Measurements from ENCODE around the gene ARHGAP28.

Gene ARHGAP28

DNA sequence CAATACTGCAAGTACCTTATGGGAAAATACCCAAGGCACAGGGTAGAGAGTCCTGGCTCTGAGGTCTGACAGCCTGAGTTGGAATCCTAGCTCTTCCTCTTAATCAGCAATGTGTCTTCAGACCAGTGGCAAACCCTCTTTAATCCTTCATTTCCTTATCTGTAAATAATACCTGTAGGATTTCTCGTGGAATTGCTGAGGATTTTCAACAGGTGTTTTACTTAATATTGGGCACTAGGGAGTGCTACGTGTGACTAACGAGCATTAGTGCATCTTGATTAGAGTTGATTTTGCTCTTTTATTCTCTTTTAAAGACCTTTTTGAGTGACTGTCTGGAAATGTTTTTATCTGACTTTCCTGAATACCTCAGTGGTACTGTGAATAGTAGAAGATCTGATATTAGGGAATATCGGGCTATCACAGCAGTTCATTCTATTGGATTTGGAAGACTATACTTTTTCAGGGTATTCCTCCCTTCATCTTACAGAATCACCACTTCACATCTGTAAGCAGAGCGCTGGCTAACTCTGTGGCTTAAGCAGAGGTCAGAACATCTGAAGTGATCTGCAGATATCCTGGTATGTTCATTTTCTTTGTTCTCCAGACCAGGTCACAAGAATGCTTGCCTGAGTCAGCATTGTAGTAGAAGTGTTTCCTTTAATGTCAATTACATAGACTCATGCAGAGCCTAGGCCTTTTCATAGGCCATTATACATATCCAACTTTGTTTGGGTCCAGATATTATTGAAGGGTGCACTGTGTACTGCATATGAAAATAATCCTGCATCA is 49.1 kb downstream of the ARHGAP28 start:
- FAIRE-seq (no peak), DNase-seq (ENCODE audit: insufficient read length) (no peak)
- TF ChIP-seq POLR2AphosphoS5 (IDR thresholded peaks at IDR 0.05; ENCODE audit: low read depth, low read length) (no peak), POLR2A (IDR thresholded peaks at IDR 0.05; ENCODE audit: low read depth, low read length) (no peak), TAF1 (IDR thresholded peaks at IDR 0.05; ENCODE audit: borderline replicate concordance, low read depth, low read length) (no peak)

DNA sequence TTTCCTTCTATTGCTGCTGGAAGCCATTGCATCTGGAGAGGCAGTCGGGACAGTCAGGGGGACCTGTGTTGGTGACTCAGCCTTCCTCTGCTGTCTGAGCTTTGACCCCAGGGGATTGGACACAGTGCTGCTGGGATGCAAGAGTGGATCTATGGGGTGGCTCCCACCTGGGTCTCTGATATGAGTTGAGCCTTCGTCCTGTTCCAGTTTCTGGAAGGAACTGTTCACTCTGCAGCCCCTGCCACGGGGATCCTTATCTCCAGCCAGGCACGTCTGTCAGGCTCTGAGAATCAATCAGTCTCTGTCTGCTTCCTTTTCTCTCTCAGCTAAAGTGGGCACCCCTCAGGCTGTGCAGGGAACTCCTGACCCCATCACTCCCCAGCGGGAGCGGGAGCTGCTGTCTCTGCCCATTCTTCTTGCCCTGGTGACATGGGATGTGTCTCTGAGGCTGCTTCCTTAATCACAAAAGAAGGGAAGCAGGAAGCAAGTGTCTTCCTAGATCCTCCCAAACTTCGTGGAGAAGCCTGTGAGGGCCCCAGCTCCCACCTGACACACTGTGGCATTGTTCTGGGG is 51.7 kb downstream of the ARHGAP28 start:
- TF ChIP-seq TAF1 (IDR thresholded peaks at IDR 0.05; ENCODE audit: borderline replicate concordance, low read depth, low read length) = no peak
- no peak for TF ChIP-seq POLR2A (IDR thresholded peaks at IDR 0.05; ENCODE audit: low read depth, low read length)
- FAIRE-seq (no peak), DNase-seq (ENCODE audit: insufficient read length) (no peak)

GRCh38 chr18:6781796-6782195 is 52.3 kb downstream of the ARHGAP28 start:
- DNase-seq (ENCODE audit: insufficient read length) = no peak
- TF ChIP-seq TAF1 (IDR thresholded peaks at IDR 0.05; ENCODE audit: borderline replicate concordance, low read depth, low read length) (no peak), POLR2A (IDR thresholded peaks at IDR 0.05; ENCODE audit: low read depth, low read length) (no peak), POLR2AphosphoS5 (IDR thresholded peaks at IDR 0.05; ENCODE audit: low read depth, low read length) (no peak)
- no peak for FAIRE-seq

- no peak for DNase-seq (ENCODE audit: insufficient read length)
- no peak for FAIRE-seq
These were observed 53.3 kb downstream of the ARHGAP28 start for GRCh38 chr18:6782861-6783260.

DNA sequence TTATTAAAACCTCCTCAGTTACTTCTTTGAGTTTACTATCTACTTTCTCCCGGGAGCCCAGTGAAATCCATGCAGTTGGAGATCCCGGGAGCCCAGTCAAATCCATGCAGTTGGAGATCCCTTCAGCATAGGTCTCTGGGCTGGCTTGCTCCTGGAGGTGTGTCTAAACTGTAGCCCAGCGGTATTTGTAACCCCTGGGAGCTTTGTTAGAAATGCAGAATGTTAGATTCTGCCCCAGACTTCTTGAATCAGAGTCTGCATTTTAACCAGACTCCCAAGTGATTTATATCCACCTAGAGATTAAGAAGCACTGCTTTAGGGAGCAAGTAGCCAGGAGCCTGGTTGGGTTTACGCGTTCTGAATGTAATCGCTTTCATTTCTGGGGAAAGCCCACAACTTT is 54.5 kb downstream of the ARHGAP28 start:
- no peak for TF ChIP-seq POLR2A (IDR thresholded peaks at IDR 0.05; ENCODE audit: low read depth, low read length)
- no peak for TF ChIP-seq TAF1 (IDR thresholded peaks at IDR 0.05; ENCODE audit: borderline replicate concordance, low read depth, low read length)
- no peak for TF ChIP-seq POLR2AphosphoS5 (IDR thresholded peaks at IDR 0.05; ENCODE audit: low read depth, low read length)
- DNase-seq (ENCODE audit: insufficient read length) (no peak), FAIRE-seq (no peak)

More at GRCh38 chr18:6782861-6783260, 53.3 kb downstream of the ARHGAP28 start:
- no peak for TF ChIP-seq TAF1 (IDR thresholded peaks at IDR 0.05; ENCODE audit: borderline replicate concordance, low read depth, low read length)
- no peak for TF ChIP-seq POLR2AphosphoS5 (IDR thresholded peaks at IDR 0.05; ENCODE audit: low read depth, low read length)
- no peak for TF ChIP-seq POLR2A (IDR thresholded peaks at IDR 0.05; ENCODE audit: low read depth, low read length)

DNA sequence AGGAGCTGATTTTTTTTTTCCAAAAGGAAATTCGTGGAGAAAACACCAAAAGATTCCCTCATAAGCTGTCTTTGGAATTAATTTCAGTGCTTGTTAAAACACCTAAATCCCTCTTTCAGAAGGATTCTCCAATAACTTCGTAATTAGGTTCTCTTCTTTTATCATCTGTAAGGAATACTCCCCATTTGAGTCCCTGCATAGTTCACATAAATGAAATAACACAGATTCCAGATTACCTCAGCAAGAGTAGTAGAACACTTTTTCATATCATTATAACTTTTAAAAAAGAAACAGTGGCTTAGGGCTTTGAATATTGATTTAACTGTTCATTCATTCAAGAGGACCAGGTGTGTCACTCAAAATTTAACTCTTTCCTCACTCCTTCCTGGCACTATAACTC is 55.5 kb downstream of the ARHGAP28 start:
- no peak for FAIRE-seq
- TF ChIP-seq POLR2AphosphoS5 (IDR thresholded peaks at IDR 0.05; ENCODE audit: low read depth, low read length) (no peak), POLR2A (IDR thresholded peaks at IDR 0.05; ENCODE audit: low read depth, low read length) (no peak), TAF1 (IDR thresholded peaks at IDR 0.05; ENCODE audit: borderline replicate concordance, low read depth, low read length) (no peak)
- no peak for DNase-seq (ENCODE audit: insufficient read length)

DNA sequence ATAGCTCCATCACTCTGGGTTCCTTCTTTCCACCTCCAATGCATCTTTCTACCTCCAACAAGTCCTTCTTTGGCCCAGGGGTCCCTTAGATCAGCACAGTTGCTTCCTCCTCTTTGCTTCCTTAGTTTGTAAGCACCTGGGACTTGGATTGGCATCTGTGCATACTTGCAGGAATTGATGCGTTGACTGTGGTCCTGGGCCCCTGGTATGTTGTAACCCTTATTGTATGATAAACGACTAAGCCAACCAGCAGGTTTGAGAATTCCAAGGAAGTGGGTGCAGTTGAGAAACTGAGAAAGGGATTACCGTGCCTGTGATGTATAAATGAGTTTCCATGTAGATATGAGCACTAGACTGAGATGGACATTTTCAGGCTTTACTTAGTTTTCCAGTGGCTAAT is 55.9 kb downstream of the ARHGAP28 start:
- TF ChIP-seq POLR2AphosphoS5 (IDR thresholded peaks at IDR 0.05; ENCODE audit: low read depth, low read length) (no peak), POLR2A (IDR thresholded peaks at IDR 0.05; ENCODE audit: low read depth, low read length) (no peak), TAF1 (IDR thresholded peaks at IDR 0.05; ENCODE audit: borderline replicate concordance, low read depth, low read length) (no peak)
- no peak for DNase-seq (ENCODE audit: insufficient read length)
- FAIRE-seq = no peak

DNA sequence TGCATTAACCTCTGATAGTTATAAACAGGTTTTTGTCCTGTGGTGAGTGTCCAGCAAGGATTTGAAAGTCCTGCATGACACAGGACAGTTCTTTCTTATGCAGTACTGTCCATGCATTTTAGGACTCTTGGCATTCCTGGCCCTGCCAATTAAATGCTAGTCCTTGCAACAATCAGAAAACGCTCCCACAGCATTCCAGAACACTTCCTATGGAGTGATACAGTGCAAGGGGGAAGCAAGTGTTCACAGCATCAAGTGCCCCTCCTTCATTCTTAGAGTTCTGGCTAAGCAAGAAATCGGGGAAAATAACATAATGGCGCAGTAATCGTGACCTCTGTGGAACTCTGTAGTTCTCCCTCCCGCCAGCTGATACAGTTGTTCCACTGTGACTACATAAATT is 62.9 kb downstream of the ARHGAP28 start:
- no peak for TF ChIP-seq TAF1 (IDR thresholded peaks at IDR 0.05; ENCODE audit: borderline replicate concordance, low read depth, low read length)
- TF ChIP-seq POLR2AphosphoS5 (IDR thresholded peaks at IDR 0.05; ENCODE audit: low read depth, low read length) = no peak
- no peak for TF ChIP-seq POLR2A (IDR thresholded peaks at IDR 0.05; ENCODE audit: low read depth, low read length)
- no peak for FAIRE-seq
- DNase-seq (ENCODE audit: insufficient read length) = no peak

DNA sequence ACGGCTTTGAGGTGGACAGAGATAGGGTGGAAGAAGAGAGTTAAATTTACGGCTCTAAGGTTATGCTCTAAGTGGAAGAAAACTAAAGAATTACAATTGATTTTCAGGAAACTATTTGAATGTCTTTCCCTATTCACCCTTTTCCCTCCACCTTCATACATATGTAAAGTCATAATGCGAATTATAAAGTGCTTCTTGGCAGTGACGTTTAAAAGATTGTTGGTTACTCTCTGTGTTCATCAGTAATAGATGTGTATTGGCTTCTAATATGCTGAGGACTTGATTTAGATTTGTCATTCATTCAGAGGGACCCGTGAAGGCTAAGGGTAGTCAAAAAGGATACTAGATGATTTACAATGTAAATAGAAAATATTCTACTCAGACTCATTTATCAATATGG is 63.9 kb downstream of the ARHGAP28 start:
- FAIRE-seq (no peak), DNase-seq (ENCODE audit: insufficient read length) (no peak)
- TF ChIP-seq POLR2AphosphoS5 (IDR thresholded peaks at IDR 0.05; ENCODE audit: low read depth, low read length) = no peak
- no peak for TF ChIP-seq TAF1 (IDR thresholded peaks at IDR 0.05; ENCODE audit: borderline replicate concordance, low read depth, low read length)
- no peak for TF ChIP-seq POLR2A (IDR thresholded peaks at IDR 0.05; ENCODE audit: low read depth, low read length)

DNA sequence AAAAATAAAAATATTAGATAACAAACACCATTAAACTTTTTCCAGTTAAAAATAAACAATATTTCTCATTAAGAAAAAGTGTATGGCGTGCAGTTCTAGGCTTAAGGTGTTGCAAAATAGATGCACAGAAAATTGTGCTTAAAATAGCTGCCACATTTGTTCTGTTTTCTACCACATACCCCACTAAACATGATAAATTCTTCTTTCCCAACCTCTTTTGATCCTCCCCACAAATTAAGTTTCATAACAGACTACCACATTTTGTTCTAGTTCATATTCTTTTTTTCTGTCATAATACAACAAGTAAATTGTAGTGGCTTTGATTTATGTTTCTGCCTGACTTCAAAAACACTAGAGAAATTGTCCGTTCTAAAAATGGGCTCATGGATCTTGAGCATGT is 64.5 kb downstream of the ARHGAP28 start:
- FAIRE-seq = no peak
- no peak for DNase-seq (ENCODE audit: insufficient read length)
- no peak for TF ChIP-seq TAF1 (IDR thresholded peaks at IDR 0.05; ENCODE audit: borderline replicate concordance, low read depth, low read length)
- no peak for TF ChIP-seq POLR2AphosphoS5 (IDR thresholded peaks at IDR 0.05; ENCODE audit: low read depth, low read length)
- TF ChIP-seq POLR2A (IDR thresholded peaks at IDR 0.05; ENCODE audit: low read depth, low read length) = no peak

DNA sequence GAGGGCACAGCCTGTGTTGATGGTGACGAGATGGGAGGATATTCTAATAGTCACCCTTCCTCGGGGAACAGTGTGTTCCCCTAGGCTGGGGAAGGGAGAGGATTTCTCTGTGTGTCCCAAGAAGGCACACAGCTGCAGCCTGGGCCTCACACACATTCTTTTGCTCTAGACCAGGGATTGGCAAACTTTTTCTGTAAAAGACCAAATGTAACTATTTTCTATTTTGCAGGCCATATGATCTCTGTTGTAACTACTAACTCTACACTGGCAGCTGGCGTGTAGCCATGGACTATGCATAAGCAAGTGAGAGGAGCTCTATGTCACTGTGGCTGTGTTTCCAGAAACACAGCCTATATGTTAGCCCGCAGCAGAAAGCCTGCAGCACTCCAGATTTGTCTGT is 65.8 kb downstream of the ARHGAP28 start:
- TF ChIP-seq POLR2A (IDR thresholded peaks at IDR 0.05; ENCODE audit: low read depth, low read length) = no peak
- TF ChIP-seq POLR2AphosphoS5 (IDR thresholded peaks at IDR 0.05; ENCODE audit: low read depth, low read length) = no peak
- TF ChIP-seq TAF1 (IDR thresholded peaks at IDR 0.05; ENCODE audit: borderline replicate concordance, low read depth, low read length) = no peak
- FAIRE-seq (no peak), DNase-seq (ENCODE audit: insufficient read length) (no peak)

DNA sequence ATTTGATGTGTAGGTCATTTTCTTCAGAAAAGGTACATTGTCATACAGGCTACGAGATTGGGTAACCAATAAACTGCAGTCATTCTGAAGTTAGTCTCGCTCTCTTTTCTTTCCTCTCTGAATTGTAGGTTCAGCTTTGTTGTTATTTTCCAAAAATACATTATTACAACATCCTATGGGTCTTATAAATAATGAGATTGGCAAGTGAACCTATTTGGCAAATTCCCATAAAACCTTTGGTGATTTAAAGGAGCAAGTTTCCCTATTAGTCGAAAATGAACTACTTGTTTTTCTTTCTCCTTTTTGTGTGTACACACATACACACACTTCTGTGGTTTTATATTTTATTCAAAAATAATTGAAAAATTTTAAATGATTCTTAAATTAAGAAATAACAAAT is 67.0 kb downstream of the ARHGAP28 start:
- no peak for TF ChIP-seq POLR2A (IDR thresholded peaks at IDR 0.05; ENCODE audit: low read depth, low read length)
- DNase-seq (ENCODE audit: insufficient read length) (no peak), FAIRE-seq (no peak)

All from GM12892 (cell line).